ENCODE data around the gene RHEB. TPM values are rescaled to one million over a fixed set of nuclear protein-coding genes. Genes with fewer than 3 reads are reported as not detected.

Gene RHEB
- total and polyA plus RNA-seq, 2 of the 4 experiments (the other 2 are of a cell fraction) = 19.7 to 67.2 TPM

- WGBS, 2 experiments (ENCODE audit: extremely low coverage in 2 of 2, insufficient read length in 1 of 2) = 40% methylated on average over 2 of the region's 5 CpGs; no CpG with 5 or more reads in 1 of the 2 experiments
Observed at GRCh38 chr7:151424799-151425198, 94.9 kb downstream of the RHEB start.

More at GRCh38 chr7:151424799-151425198, 94.9 kb downstream of the RHEB start:
- Histone ChIP-seq H3K4me3 (ENCODE audit: insufficient read depth, low read depth, low read length) (no peak overlapping the region), H3K4ac (ENCODE audit: low read depth, low read length) (no peak overlapping the region), H3K79me1 (ENCODE audit: low read depth in 1 of 2, low read length in 2 of 2) (no peaks in the 10 kb centered on the region; a peak in 1 of 4 replicates), H4K20me1 (ENCODE audit: insufficient read depth, low read length) (peaks cover 5% of the 10 kb centered on the region; the same call in 1 of the 2 replicates), H3K23ac (ENCODE audit: low read depth, low read length) (no peak overlapping the region), H3K18ac (ENCODE audit: low read depth, low read length) (peak overlapping the region; percentile 22; the same call in 1 of the 2 replicates), H3K9me1 (ENCODE audit: insufficient read depth, low read length) (peaks cover 13% of the 10 kb centered on the region), H3K9me3 (ENCODE audit: control insufficient read depth, insufficient read depth, low read length) (peaks cover 17% of the 10 kb centered on the region), H2BK15ac (ENCODE audit: low read depth, low read length) (no peak overlapping the region), H2BK20ac (ENCODE audit: low read depth, low read length) (peak overlapping the region; percentile 21; the same call in 1 of the 2 replicates), H3K36me3 (ENCODE audit: control insufficient read depth, insufficient read depth, low read length) (no peaks in the 10 kb centered on the region), H2AK9ac (replicated peaks; ENCODE audit: low read depth, low read length, poor library complexity) (no peak overlapping the region), H3K27ac (ENCODE audit: insufficient read depth, low read length) (peak overlapping the region; percentile 22; the same call in 1 of the 2 replicates), H3K4me1 (ENCODE audit: control insufficient read depth, insufficient read depth, low read length) (peaks cover 36% of the 10 kb centered on the region), H2AFZ (replicated peaks; ENCODE audit: low read length, poor library complexity) (no peak overlapping the region), H2BK5ac (ENCODE audit: low read depth, low read length, poor library complexity, severe bottlenecking) (no peak overlapping the region), H3K56ac (ENCODE audit: extremely low read depth, insufficient read depth, low read length) (no peak overlapping the region), H3K9ac (ENCODE audit: low read depth, low read length) (no peak overlapping the region), H2AK5ac (ENCODE audit: low read depth, low read length) (0 out of 2 replicates have a peak overlapping the region, but pooled peaks have one; percentile 44), H3K14ac (replicated peaks; ENCODE audit: low read depth, low read length) (0 out of 2 replicates have a peak overlapping the region, but pooled peaks have one; percentile 14), H4K8ac (ENCODE audit: low read depth in 2 of 2, low read length in 2 of 2) (no peak overlapping the region), H3K27me3 (ENCODE audit: control insufficient read depth, insufficient read depth, low read length) (peaks cover 2% of the 10 kb centered on the region; the same call in 1 of the 2 replicates), H3K4me2 (ENCODE audit: low read depth, low read length) (no peak overlapping the region), H4K5ac (ENCODE audit: low read depth, low read length) (no peak overlapping the region), H4K91ac (ENCODE audit: insufficient read depth, low read depth, low read length) (peak overlapping the region; percentile 48; the same call in 1 of the 2 replicates), H2BK120ac (ENCODE audit: low read depth, low read length) (peak overlapping the region; percentile 19)
- in situ Hi-C loops (cut with MboI; ENCODE audit: low sequenced_read_pairs) = no loop called here
- dilution Hi-C loops (cut with HindIII; ENCODE audit: low sequenced_read_pairs, unreplicated experiment) = no loop called here
- POLR2A ChIA-PET (ENCODE audit: unreplicated experiment) = no interaction called here
- CTCF ChIA-PET = no interaction called here
- DNase-seq (peak; percentile 52), ATAC-seq (ENCODE audit: low read depth) (no peak)
- intact Hi-C loops (cut with micrococcal nuclease) = loop anchor here (5.0 kb wide), 1 partner anchor 57 kb away; no protein-coding TSS in a partner anchor
- BruUV-seq (replicated peaks) = no TSS peak
- TF ChIP-seq CEBPB (IDR thresholded peaks at IDR 0.05; ENCODE audit: low read depth, low read length) (no peak; the same call in 1 of the 2 replicates), CHD1 (IDR thresholded peaks at IDR 0.05; ENCODE audit: low read depth, low read length) (no peak), CTCF (conservative IDR thresholded peaks at IDR 0.05; ENCODE audit: low read depth, low read length) (no peak), POLR2A (IDR thresholded peaks at IDR 0.05; ENCODE audit: low read depth, low read length) (no peak), FOS (IDR thresholded peaks at IDR 0.05; ENCODE audit: low read depth, low read length) (no peak), RAD21 (IDR thresholded peaks at IDR 0.05; ENCODE audit: low read length) (no peak), MXI1 (IDR thresholded peaks at IDR 0.05; ENCODE audit: borderline replicate concordance, low read depth, low read length) (no peak), BHLHE40 (IDR thresholded peaks at IDR 0.05; ENCODE audit: low read depth, low read length) (no peak), MAZ (IDR thresholded peaks at IDR 0.05; ENCODE audit: borderline replicate concordance, low read depth, low read length) (no peak)
- TF ChIP-seq, protein P1, sequence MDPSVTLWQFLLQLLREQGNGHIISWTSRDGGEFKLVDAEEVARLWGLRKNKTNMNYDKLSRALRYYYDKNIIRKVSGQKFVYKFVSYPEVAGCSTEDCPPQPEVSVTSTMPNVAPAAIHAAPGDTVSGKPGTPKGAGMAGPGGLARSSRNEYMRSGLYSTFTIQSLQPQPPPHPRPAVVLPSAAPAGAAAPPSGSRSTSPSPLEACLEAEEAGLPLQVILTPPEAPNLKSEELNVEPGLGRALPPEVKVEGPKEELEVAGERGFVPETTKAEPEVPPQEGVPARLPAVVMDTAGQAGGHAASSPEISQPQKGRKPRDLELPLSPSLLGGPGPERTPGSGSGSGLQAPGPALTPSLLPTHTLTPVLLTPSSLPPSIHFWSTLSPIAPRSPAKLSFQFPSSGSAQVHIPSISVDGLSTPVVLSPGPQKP (IDR thresholded peaks at IDR 0.05; ENCODE audit: borderline replicate concordance, low read depth, low read length) = no peak
- TF ChIP-seq, protein P2, sequence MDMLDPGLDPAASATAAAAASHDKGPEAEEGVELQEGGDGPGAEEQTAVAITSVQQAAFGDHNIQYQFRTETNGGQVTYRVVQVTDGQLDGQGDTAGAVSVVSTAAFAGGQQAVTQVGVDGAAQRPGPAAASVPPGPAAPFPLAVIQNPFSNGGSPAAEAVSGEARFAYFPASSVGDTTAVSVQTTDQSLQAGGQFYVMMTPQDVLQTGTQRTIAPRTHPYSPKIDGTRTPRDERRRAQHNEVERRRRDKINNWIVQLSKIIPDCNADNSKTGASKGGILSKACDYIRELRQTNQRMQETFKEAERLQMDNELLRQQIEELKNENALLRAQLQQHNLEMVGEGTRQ (IDR thresholded peaks at IDR 0.05; ENCODE audit: low read depth, low read length) = no peak
